ENCODE results near the gene SH3TC2.

- TF ChIP-seq CTCF (conservative IDR thresholded peaks at IDR 0.05) (no peak), ZFX (IDR thresholded peaks at IDR 0.05) (no peak)
Observed at GRCh38 chr5:148962200-148962550, 100.7 kb downstream of the SH3TC2 start.

All from C4-2B (cell line).